WTC11 (cell line): ENCODE data around the gene GGT6.

ENCODE experiments used
- CTCF ChIP-seq: fragments of 200-600 bp; IDR thresholded peaks from 2 replicates; pipeline ENCODE4 v1.8.0; 2022; ENCODE audit warnings: antibody characterized with exemption
- ELF4 ChIP-seq: sonication (generic); formaldehyde crosslinking; IDR thresholded peaks from 2 replicates; pipeline ENCODE4 v1.8.1; 2022; ENCODE audit warnings: low read depth, mild to moderate bottlenecking, moderate library complexity, missing genetic modification reagents
- ESRRA ChIP-seq: sonication (generic); formaldehyde crosslinking; IDR thresholded peaks from 2 replicates; pipeline ENCODE4 v1.8.1; 2022; ENCODE audit warnings: mild to moderate bottlenecking, missing genetic modification reagents, borderline replicate concordance
- ETV6 ChIP-seq: sonication (generic); formaldehyde crosslinking; IDR thresholded peaks from 2 replicates; pipeline ENCODE4 v1.8.1; 2022; ENCODE audit warnings: mild to moderate bottlenecking, missing genetic modification reagents
- GTF2I ChIP-seq: fragments of 250-450 bp; sonication (Bioruptor Pico); conservative IDR thresholded peaks from 2 replicates; pipeline ENCODE4 v1.4.0; 2021; ENCODE audit warnings: mild to moderate bottlenecking
- NFYB ChIP-seq: sonication (generic); formaldehyde crosslinking; conservative IDR thresholded peaks from 2 replicates; pipeline ENCODE4 v1.8.0; 2022; ENCODE audit warnings: low read depth, missing genetic modification reagents
- NR1H2 ChIP-seq: sonication (generic); formaldehyde crosslinking; IDR thresholded peaks from 2 replicates; pipeline ENCODE4 v1.9.0; 2021; ENCODE audit warnings: mild to moderate bottlenecking, moderate library complexity, missing genetic modification reagents
- SMAD4 ChIP-seq: sonication (generic); formaldehyde crosslinking; IDR thresholded peaks from 2 replicates; pipeline ENCODE4 v1.8.0; 2022; ENCODE audit warnings: mild to moderate bottlenecking, missing genetic modification reagents
- STAT6 ChIP-seq: sonication (generic); formaldehyde crosslinking; conservative IDR thresholded peaks from 2 replicates; pipeline ENCODE4 v1.8.1; 2023; ENCODE audit warnings: mild to moderate bottlenecking, low read depth, missing genetic modification reagents, moderate library complexity
- TCF7 ChIP-seq: sonication (generic); formaldehyde crosslinking; IDR thresholded peaks from 2 replicates; pipeline ENCODE4 v1.8.0; 2022; ENCODE audit warnings: mild to moderate bottlenecking, low read depth, missing genetic modification reagents, moderate library complexity
- ZBTB21 ChIP-seq: sonication (generic); formaldehyde crosslinking; IDR thresholded peaks from 2 replicates; pipeline ENCODE4 v1.8.1; 2023; ENCODE audit warnings: mild to moderate bottlenecking, missing genetic modification reagents, borderline replicate concordance
- ZNF232 ChIP-seq: sonication (generic); formaldehyde crosslinking; IDR thresholded peaks from 2 replicates; pipeline ENCODE4 v1.8.0; 2022; ENCODE audit warnings: mild to moderate bottlenecking, missing genetic modification reagents
- TF ChIP-seq, protein P1 (sequence below): sonication (generic); formaldehyde crosslinking; IDR thresholded peaks from 2 replicates; pipeline ENCODE4 v1.8.1; 2023; ENCODE audit warnings: mild to moderate bottlenecking, moderate library complexity, missing genetic modification reagents
- TF ChIP-seq, protein P2 (sequence below): sonication (generic); formaldehyde crosslinking; conservative IDR thresholded peaks from 2 replicates; pipeline ENCODE4 v1.8.1; 2022; ENCODE audit warnings: mild to moderate bottlenecking, missing genetic modification reagents

- TF ChIP-seq NR1H2 (CRISPR knock-in tag), result no peak
- TF ChIP-seq ESRRA (CRISPR knock-in tag), result no peak
- TF ChIP-seq CTCF, result no peak
- TF ChIP-seq STAT6 (CRISPR knock-in tag), result no peak
- no peak for TF ChIP-seq ZNF232 (CRISPR knock-in tag)
- TF ChIP-seq, protein P1, sequence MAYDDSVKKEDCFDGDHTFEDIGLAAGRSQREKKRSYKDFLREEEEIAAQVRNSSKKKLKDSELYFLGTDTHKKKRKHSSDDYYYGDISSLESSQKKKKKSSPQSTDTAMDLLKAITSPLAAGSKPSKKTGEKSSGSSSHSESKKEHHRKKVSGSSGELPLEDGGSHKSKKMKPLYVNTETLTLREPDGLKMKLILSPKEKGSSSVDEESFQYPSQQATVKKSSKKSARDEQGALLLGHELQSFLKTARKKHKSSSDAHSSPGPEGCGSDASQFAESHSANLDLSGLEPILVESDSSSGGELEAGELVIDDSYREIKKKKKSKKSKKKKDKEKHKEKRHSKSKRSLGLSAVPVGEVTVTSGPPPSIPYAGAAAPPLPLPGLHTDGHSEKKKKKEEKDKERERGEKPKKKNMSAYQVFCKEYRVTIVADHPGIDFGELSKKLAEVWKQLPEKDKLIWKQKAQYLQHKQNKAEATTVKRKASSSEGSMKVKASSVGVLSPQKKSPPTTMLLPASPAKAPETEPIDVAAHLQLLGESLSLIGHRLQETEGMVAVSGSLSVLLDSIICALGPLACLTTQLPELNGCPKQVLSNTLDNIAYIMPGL (CRISPR knock-in tag), result no peak
- no peak for TF ChIP-seq ETV6 (CRISPR knock-in tag)
- no peak for TF ChIP-seq TCF7 (CRISPR knock-in tag)
- TF ChIP-seq ZBTB21 (CRISPR knock-in tag), result no peak
- TF ChIP-seq SMAD4, result no peak
- no peak for TF ChIP-seq GTF2I (CRISPR knock-in tag)
- no peak for TF ChIP-seq ELF4 (CRISPR knock-in tag)
- TF ChIP-seq, protein P2, sequence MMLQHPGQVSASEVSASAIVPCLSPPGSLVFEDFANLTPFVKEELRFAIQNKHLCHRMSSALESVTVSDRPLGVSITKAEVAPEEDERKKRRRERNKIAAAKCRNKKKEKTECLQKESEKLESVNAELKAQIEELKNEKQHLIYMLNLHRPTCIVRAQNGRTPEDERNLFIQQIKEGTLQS (CRISPR knock-in tag), result no peak
- no peak for TF ChIP-seq NFYB (CRISPR knock-in tag)
Observed at GRCh38 chr17:4580291-4580690, 19.9 kb upstream of the GGT6 start.
